AG09309 (cell line): ENCODE data around the gene IKZF3.

Experiments
- DNase-seq: peaks from one replicate; pipeline ENCODE4 v3.0.0-alpha.2; 2010; ENCODE audit warnings: low read depth
- H3K4me3 ChIP-seq: 2 replicates; pipeline ENCODE4 v1.5.1; 2011; ENCODE audit warnings: mild to moderate bottlenecking, low read depth, low read length, moderate library complexity; ENCODE audit not compliant: control insufficient read depth
- TF ChIP-seq, protein P1 (sequence below): IDR thresholded peaks from 2 replicates; pipeline ENCODE4 v1.5.1; 2011; ENCODE audit warnings: mild to moderate bottlenecking, low read depth, low read length, inconsistent platforms; ENCODE audit not compliant: insufficient read depth, control insufficient read depth; ENCODE audit errors: missing control alignments

The IKZF3 gene

DNA sequence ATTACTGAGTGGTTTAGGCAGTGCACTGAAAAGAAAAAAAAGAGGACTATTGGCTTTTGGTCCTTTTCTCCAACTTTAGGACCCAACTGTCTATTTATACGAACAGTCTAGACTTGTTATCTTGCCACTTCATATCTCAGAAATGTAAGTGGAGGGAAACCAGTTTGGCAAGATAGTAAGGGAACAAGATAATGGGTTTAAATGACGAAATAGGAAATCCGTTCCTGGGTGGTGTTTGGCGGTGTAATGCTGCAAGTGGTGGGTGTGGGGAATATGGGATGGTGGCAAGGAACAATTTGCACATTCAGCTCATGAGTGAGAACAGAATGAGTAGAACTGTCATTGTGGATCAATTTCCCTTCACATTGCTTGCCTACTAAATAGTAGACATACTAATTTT, 81.6 kb downstream of the IKZF3 start:
- DNase-seq = no peak
- H3K4me3 ChIP-seq = no peak overlapping the region
- TF ChIP-seq, protein P1, sequence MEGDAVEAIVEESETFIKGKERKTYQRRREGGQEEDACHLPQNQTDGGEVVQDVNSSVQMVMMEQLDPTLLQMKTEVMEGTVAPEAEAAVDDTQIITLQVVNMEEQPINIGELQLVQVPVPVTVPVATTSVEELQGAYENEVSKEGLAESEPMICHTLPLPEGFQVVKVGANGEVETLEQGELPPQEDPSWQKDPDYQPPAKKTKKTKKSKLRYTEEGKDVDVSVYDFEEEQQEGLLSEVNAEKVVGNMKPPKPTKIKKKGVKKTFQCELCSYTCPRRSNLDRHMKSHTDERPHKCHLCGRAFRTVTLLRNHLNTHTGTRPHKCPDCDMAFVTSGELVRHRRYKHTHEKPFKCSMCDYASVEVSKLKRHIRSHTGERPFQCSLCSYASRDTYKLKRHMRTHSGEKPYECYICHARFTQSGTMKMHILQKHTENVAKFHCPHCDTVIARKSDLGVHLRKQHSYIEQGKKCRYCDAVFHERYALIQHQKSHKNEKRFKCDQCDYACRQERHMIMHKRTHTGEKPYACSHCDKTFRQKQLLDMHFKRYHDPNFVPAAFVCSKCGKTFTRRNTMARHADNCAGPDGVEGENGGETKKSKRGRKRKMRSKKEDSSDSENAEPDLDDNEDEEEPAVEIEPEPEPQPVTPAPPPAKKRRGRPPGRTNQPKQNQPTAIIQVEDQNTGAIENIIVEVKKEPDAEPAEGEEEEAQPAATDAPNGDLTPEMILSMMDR = no peak

DNA sequence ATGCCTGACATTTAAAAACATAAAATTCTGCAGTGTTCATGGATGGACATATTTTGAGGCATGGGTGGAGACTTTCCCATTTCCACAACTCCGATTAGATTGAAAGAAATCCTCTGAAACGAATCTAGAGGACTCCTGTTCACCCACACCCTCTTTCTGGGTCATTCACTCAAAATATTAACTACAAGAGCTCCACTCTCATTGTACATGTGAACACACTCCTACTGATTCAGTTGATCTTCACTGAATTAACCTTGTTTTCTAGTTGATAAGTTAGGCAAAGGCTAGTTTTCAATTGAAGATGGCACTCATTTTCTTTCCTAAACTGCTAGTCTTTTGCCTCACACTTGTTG, 82.3 kb downstream of the IKZF3 start:
- no peak for DNase-seq
- TF ChIP-seq, protein P1 = no peak
- H3K4me3 ChIP-seq = no peak overlapping the region

DNA sequence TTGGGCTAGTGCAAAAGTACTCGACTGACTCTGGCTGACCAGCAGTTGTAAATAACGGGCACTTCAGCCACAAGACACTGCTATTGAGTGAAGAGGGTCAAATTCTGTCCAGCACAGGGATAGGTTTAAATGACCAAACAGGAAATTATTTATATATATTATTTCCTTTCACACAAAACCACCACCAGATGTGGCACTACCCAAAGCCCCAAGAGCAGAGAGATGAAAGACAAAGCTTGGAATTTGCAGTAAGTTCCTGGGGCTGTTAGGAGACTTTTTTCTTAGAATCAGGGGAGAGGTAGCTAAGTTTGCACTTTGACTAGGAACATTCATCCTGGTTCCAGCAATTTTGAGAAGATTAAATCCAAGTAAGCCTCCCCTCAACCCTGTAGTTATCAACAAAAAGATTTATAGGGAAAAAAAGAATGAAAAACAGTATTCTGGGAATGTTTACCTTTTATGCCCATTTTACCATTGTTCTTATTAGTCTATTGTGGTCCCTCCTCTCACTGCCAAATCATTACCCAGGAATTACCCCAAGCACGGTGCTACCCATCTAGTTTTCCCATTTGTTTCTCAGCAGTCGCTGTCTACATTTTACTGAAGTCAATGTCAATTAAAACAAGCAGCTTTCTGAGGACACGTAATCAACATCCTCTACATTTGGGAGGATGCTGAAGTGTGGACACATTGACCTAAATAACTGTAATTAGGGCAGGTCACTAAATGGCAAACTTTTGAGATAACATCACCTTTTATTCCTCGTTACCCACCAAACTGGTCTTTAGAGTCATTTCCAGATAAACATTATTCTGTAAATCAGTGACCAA, 82.9 kb downstream of the IKZF3 start:
- TF ChIP-seq, protein P1 = no peak
- no peak overlapping the region for H3K4me3 ChIP-seq
- no peak for DNase-seq

DNA sequence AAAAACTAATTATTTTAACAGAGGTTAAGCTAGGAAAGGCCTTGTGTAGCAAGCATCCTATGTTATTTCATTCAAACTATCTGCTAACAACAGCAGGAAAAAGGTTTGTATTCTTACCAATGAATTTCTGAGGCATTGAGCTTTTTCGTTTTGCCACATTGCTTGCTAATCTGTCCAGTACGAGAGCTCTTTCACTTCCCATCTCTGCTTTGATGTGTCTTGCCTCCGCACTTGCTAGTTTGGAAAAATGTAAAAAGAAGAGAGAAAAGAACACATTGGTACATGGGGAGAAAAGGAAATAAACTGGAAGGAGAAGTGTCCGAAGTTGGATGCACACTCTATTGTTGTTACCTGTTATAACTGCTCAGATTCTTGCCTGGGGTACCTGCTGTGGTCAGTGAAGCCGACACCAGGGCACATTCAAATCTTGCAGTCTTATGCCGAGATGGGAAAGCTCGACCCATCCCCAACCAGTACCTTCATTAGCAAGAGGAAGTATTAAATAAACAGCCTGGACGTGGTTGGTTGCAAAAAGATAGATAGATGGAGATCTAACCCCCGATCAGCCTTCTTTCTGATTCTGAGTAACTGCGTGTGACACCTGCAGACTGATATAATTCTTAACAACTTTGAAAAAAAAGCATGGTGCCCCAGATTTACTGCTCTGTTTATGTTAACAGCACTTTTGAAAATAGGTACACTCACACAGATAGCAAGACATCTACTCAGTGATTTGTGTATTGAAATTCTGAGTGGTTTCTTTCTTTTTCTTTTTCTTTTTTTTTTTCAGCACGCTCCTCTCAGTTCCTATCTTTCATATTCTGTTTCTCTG, 86.4 kb downstream of the IKZF3 start:
- H3K4me3 ChIP-seq = no peak overlapping the region
- no peak for DNase-seq
- TF ChIP-seq, protein P1 = no peak

DNA sequence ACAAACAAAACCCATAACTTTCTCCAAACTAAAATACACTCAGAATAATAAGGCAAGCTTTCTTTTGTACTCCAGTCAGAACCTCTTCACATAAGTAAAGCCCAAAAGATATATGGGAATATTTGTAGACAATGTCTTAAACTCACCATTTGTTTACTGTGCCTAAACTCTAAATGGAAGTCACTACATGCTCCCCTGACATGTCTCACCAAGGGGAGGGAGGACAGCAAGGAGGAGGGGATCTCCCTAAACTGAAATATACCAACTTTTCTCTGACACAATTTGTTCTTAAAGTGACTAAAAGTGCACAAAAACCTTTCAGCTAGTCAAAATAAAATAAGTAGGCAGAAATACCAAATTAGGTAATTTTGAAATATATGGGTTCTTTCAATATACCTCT, 87.9 kb downstream of the IKZF3 start:
- DNase-seq = no peak
- TF ChIP-seq, protein P1 = no peak
- no peak overlapping the region for H3K4me3 ChIP-seq

DNA sequence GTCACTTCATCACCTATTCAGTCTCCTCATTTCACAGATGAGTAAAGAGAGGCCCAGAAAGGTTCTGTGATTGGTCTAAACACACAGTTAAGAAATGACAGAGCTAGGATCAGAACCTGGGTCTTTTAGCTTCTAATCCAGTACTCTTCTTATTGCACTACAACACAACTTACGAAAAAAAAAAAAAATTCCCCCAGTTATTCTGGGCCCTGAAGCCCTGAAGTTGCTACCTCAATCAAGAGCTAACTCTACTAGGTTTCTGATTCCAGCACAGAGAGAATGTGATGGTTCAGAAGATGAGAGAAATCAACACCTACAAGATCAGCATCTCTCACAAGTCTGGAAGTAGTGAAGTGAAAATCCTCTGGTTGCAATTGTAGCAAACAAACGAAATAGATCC, 89.1 kb downstream of the IKZF3 start:
- no peak overlapping the region for H3K4me3 ChIP-seq
- TF ChIP-seq, protein P1 = no peak
- DNase-seq = no peak
